ENCODE results near the gene ITPKB.
"Not testable (repeated sequence)": the region's sequence is repeated elsewhere in the genome, so short reads cannot be mapped to it uniquely, and the experiment has no call there.

The ITPKB gene

DNA sequence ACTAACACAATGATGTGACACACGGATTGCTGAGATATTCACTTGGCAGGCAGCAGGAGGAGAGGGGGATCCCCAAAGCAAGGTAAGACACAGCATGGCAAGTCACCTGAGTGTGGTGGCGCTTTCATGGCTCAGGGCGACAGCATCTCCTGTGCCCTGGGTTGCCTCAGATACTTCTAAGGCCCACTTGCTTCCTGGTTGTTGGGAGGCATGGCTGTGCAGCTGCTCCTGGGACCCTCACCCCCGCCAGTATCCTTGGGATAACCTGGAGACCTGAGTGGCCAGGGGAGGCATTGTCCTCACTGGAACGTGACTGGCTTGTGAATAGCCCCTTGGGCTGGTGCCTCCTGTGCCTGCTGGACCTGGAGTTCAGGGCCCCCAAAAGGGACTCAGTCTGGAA, 120.7 kb downstream of the ITPKB start:
- no peak overlapping the region for H3K4me3 ChIP-seq (ENCODE audit: low read depth, low read length)
- TF ChIP-seq, protein P1, sequence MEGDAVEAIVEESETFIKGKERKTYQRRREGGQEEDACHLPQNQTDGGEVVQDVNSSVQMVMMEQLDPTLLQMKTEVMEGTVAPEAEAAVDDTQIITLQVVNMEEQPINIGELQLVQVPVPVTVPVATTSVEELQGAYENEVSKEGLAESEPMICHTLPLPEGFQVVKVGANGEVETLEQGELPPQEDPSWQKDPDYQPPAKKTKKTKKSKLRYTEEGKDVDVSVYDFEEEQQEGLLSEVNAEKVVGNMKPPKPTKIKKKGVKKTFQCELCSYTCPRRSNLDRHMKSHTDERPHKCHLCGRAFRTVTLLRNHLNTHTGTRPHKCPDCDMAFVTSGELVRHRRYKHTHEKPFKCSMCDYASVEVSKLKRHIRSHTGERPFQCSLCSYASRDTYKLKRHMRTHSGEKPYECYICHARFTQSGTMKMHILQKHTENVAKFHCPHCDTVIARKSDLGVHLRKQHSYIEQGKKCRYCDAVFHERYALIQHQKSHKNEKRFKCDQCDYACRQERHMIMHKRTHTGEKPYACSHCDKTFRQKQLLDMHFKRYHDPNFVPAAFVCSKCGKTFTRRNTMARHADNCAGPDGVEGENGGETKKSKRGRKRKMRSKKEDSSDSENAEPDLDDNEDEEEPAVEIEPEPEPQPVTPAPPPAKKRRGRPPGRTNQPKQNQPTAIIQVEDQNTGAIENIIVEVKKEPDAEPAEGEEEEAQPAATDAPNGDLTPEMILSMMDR (IDR thresholded peaks at IDR 0.05; ENCODE audit: low read depth, low read length) = no peak
- TF ChIP-seq MYC (IDR thresholded peaks at IDR 0.05; ENCODE audit: low read depth, low read length) (no peak), POLR2A (IDR thresholded peaks at IDR 0.05; ENCODE audit: extremely low read depth, insufficient read length) (no peak)
- TF ChIP-seq, protein P2, sequence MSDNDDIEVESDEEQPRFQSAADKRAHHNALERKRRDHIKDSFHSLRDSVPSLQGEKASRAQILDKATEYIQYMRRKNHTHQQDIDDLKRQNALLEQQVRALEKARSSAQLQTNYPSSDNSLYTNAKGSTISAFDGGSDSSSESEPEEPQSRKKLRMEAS (IDR thresholded peaks at IDR 0.05; ENCODE audit: low read depth, low read length) = no peak
- DNase-seq (ENCODE audit: low read depth) = no peak

DNA sequence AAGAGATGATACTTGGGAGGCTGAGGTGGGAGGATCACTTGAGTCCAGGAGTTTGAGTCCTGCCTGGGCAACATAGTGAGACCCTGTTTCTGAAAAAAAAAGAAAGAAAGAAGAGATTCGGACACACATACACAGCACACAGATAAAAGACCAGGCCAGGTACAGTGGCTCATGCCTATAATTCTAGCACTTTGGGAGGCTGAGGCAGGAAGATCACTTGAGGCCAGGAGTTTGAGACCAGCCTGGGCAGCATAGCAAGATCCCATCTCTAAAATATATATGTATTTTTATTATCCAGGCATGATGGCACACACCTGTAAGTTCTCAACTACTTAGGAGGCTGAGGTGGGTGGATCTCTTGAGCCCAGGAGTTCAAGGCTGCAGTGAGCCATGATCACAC, 121.4 kb downstream of the ITPKB start:
- not testable (repeated sequence) for DNase-seq (ENCODE audit: low read depth)

DNA sequence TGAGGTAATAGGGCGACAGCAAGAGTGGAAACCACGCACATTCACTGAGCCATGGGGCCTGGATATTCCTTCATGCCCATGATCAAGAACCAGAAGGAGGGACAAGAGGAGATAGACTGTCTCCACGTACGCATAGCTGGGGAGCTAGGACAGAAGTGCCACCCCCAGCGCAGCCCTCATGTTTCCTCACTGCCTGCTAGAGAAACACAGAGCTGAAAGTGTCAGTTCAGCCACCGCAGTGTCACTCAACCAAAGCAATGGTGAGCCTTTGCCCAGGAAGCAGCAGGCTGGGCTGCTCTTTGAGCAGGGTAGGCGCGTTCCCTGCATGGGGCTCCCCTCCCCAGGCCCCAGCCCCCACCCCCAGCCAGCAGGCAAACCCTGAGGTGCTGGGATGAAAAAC, 122.0 kb downstream of the ITPKB start:
- no peak overlapping the region for H3K4me3 ChIP-seq (ENCODE audit: low read depth, low read length)
- no peak for DNase-seq (ENCODE audit: low read depth)
- TF ChIP-seq, protein P1 (IDR thresholded peaks at IDR 0.05; ENCODE audit: low read depth, low read length) = no peak
- TF ChIP-seq MYC (IDR thresholded peaks at IDR 0.05; ENCODE audit: low read depth, low read length) (no peak), POLR2A (IDR thresholded peaks at IDR 0.05; ENCODE audit: extremely low read depth, insufficient read length) (no peak)
- TF ChIP-seq, protein P2 (IDR thresholded peaks at IDR 0.05; ENCODE audit: low read depth, low read length) = no peak

More for the DNA sequence above, 121.4 kb downstream of the ITPKB start:
- not testable (repeated sequence) for H3K4me3 ChIP-seq (ENCODE audit: low read depth, low read length)

DNA sequence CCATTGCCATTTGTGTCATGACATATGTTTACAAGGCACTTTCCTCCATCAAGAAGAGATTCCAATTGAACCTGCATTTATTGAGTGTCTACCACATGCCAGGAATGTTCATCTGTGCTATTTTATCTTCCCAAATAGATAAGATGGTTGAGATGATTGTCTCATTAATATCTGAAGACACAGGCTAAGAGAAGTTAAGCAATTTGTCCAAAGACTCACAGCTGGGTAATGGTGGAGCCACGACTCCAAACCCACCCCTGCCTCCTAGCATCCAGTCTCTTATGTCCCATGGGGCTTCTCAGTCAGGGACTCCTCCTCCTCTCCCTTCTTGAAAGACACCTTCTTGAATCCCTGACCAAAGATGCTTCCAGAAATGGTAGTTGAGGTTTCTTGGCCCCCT, 122.4 kb downstream of the ITPKB start:
- DNase-seq (ENCODE audit: low read depth) = no peak
- TF ChIP-seq MYC (IDR thresholded peaks at IDR 0.05; ENCODE audit: low read depth, low read length) (no peak), POLR2A (IDR thresholded peaks at IDR 0.05; ENCODE audit: extremely low read depth, insufficient read length) (no peak)
- TF ChIP-seq, protein P1 (IDR thresholded peaks at IDR 0.05; ENCODE audit: low read depth, low read length) = no peak
- TF ChIP-seq, protein P2 (IDR thresholded peaks at IDR 0.05; ENCODE audit: low read depth, low read length) = no peak
- H3K4me3 ChIP-seq (ENCODE audit: low read depth, low read length) = no peak overlapping the region

DNA sequence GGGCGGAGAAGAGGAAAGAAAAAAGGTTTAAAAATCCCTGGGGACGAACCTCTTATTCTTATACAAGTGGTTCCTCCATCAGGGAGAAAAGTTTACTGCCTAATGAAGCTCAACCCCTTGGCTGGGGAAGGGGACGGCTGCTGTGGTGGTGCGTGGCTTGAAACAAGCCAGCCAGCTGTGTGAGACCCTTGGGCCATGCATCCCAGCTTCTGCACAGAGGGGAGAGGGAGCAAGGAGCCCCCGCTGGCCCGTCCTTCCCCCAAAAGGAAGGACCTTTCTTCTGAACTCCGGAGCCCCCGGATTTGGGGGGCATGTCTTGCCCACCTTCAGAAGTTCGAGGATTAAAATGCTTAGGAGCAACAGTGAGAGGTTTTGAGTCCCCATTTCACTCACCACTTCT, 123.2 kb downstream of the ITPKB start:
- no peak overlapping the region for H3K4me3 ChIP-seq (ENCODE audit: low read depth, low read length)
- DNase-seq (ENCODE audit: low read depth) = no peak
- TF ChIP-seq POLR2A (IDR thresholded peaks at IDR 0.05; ENCODE audit: extremely low read depth, insufficient read length) = no peak
- TF ChIP-seq, protein P2 (IDR thresholded peaks at IDR 0.05; ENCODE audit: low read depth, low read length) = no peak
- TF ChIP-seq MYC (IDR thresholded peaks at IDR 0.05; ENCODE audit: low read depth, low read length) = no peak
- TF ChIP-seq, protein P1 (IDR thresholded peaks at IDR 0.05; ENCODE audit: low read depth, low read length) = no peak

DNA sequence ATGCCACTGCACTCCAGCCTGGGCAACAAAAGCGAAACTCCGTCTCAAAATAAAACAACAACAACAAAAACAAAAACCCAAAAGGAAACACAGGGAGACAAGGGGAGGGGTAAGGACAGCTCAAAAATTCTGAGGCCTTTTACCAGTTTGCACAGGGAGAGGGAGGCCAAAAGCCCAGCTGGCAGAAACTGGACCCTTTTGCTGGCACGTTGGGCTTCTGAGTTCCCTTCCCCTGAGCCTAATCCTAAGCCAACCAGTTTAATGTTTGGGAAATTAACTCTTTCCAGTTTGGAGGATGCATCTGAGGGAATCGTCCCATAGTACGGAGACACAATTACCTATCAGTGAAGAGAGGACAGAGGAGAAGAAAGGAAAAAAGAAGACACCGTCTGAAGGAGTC, 127.1 kb downstream of the ITPKB start:
- DNase-seq (ENCODE audit: low read depth) = not testable (repeated sequence)

DNA sequence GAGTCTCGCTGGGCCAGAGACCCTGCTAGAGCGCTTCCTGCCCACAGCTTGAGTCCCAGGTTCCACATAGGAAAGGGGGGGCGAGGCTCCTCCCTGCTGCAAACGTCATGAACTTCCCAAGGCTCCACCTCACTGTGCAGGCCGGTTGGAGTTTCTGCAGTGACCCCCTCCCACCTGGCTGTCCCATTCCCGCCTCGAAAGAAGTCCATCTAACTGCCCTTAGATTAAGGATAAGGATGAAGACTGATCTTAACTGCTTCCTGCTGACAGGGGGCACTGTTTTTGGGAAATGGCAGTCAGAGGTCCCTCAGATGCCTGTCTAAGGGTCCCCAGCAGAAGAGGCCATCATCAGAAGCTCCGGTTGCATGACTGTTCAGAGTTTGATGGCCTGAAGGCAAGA, 127.8 kb downstream of the ITPKB start:
- no peak for DNase-seq (ENCODE audit: low read depth)
- H3K4me3 ChIP-seq (ENCODE audit: low read depth, low read length) = no peak overlapping the region
- TF ChIP-seq MYC (IDR thresholded peaks at IDR 0.05; ENCODE audit: low read depth, low read length) = no peak
- TF ChIP-seq POLR2A (IDR thresholded peaks at IDR 0.05; ENCODE audit: extremely low read depth, insufficient read length) = no peak
- TF ChIP-seq, protein P1 (IDR thresholded peaks at IDR 0.05; ENCODE audit: low read depth, low read length) = no peak
- TF ChIP-seq, protein P2 (IDR thresholded peaks at IDR 0.05; ENCODE audit: low read depth, low read length) = no peak

More for the DNA sequence above, 127.1 kb downstream of the ITPKB start:
- H3K4me3 ChIP-seq (ENCODE audit: low read depth, low read length) = not testable (repeated sequence)
